ENCODE results near the gene WNT7A.

The WNT7A gene

DNA sequence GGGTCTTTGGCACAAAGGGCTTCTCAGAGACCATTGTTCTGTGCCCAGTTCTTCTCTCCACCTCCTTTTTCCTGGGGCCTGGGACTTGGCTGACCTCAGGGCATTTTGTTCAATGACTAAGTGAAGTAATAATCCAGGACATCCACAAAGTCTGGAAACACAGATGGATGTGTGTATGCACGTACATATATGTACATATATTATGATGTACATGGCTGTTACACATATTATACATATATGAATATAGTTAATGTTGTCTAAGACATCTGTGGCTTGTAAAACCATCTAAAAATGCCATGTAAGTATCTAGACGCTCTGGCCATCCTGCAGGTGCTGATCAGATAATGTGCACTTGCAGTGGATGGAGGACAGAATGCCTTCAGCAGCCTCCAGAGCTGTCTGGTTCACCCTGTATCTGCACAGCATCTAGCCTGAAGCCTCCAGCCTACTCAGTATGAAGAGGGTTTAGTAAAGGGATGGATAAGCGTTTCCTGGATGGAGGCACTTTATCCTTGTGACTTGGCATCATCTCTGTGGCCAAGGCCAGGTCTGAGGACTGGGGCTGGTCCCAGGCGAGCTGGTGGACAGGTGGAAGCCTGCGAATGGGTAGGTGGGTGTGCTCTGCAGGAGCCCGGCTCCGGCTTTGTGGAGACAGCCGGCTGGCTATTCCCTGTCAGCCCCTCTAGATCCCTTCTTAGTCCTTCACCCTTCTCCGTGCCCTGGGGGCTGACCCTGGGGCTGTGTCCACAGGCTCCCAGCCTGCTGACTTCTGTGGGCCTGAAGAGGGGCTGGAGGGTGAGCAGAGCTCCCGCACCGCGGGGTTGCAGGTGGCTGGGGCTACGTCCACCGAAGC lies 88.4 kb downstream of the WNT7A start:
- no peak for DNase-seq

GRCh38 chr3:13790376-13791197 lies 89.3 kb downstream of the WNT7A start:
- DNase-seq = no peak

DNA sequence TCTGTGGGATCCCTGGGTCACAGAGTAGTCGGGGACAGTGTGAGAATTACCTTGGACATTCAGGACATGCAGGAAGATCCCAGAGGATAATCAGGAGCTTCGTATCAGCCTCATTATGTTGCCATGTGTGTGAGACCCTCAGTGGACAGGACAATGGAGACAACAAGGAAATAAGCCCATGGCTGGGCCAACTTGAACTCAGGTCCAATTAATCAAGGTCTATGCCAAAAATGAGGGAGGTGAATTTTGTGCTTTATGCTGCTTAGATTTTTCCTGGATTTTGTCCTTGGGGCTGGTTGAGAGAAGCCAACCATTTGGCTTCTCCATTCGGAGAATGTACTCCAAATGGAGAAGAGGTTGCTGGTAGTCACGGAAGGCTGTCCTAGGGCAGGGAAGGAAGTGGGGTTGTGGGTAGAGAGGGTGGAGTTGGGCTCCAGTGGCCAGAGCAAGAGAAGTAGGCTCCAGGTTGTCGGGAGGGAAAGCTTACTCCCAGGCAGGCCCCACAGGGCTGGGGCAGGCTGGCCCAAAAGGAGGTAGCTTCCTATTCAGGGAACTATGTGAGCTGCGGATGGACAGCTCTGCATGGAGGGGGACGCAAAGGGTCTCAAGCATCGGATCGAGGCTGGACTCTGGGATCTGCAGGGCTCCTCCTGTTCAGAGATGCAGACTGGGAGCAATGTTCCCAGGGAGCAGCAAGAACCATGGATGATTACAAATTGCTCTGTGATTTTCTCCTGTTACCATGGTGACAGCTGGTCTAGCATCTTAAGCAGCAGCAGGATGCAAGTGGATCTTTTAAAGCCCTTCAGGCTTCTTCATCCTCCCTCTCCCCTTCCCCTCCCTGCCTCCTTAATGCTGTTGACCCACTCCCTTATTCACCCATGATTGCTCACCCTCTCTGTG lies 91.1 kb downstream of the WNT7A start:
- peak; percentile 61 for DNase-seq

DNA sequence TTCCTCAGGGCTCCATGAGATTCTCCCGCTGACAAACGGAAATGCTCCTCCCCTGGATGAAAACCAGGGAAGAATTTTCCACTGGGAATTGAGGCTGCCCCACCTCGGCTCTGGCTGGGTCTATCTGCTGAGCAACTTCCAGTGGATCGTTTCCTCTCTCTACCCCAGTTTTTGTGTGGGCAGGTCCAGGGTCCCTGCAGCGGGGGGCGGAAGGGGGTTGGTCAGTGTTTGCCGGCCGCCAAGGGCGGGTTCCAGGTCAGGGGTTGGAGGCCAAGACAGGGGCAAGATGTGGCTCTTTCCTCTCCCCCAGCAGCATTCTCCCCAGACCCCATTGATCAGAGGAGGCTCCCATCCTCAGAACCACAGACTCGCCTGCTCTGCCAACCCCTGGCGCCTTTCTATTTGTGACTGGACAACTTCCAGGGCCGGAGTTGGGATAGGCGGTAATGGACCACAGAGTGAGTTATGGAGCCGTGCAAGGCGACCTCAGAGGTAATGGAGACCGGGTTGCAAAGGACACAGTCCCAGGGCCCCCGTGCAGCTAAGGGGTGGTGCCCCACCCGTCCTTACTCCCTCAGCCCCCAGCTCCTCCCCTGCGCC lies 92.2 kb downstream of the WNT7A start:
- no peak for DNase-seq

- DNase-seq = no peak
Observed at GRCh38 chr3:13786811-13787210, 93.1 kb downstream of the WNT7A start.

GRCh38 chr3:13785853-13786436 lies 93.9 kb downstream of the WNT7A start:
- no peak for DNase-seq

DNA sequence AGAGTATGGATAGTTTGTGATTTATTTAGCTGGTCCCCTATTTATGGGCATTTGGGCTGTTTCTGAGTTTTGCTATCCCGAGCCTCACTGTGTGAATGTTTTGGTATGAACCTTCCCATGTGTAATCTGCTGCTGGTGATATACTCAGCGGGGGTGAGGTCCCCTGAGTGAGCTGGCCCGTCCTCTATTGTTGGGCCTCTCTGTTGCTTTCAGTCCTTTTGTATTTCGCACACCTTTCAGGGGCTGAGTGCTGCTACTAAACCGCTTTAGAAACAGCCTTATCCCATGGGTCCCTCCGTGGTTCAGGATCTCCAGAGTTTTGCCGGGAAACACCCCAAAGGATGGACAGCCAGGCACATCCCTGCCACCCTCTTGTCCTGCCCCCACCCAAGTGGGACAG lies 94.5 kb downstream of the WNT7A start:
- no peak for DNase-seq

DNA sequence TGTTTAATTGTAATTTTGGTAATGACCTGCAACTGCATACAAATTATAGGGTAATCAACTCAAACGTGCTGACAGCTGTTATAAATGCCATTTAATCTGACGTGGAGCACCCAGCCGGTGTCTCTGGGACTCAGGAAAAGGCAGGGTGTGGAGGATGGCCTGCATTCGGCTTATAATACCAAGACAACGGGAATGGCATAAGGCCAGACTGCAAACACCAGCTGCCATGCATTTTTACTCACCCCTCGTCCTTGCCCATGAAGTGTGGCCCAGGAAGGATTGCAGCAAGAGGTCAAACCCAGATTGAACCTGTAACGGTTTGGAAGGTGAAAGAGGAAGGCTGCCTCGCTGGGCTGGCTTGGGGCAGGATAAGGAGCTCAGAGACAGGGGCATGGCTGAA lies 96.4 kb downstream of the WNT7A start:
- no peak for DNase-seq

DNA sequence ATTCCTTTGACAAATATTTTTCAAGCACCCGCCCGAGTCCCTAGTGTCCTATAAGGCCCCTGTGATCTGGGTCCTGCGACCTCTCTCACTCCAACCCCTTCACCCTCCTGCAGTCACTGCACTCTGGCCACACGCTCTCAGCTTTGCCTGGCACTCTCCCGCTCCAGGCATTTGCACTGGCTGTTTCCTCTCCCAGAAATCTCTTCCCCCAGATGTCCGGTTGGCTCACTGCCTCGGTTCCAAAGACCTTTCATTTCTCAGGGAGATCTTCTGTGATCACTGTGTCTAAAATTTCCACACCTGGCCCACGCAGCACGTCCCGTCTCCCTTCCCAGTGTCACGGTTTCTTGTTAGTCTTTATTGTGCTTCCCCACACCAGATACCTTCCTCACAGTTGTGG lies 97.4 kb downstream of the WNT7A start:
- no peak for DNase-seq

DNA sequence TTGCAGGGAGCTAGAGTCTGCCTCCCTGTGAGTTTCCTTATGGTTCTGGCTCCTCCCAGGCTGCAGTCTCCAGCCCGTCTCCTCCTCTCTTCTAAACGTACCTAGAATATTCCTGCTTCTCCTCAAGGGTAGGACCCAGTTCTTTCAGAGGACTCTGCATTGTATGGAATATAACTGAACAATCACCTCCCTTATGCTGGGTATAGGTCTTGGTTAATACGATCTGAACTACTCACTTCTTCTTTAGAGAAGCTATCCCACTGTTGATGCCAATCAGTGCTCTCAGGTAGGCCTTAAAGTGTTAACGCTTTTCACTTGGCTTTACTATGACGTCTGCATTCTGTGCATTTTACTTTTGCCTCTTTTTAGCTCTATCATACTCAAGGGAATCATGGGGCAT lies 98.5 kb downstream of the WNT7A start:
- no peak for DNase-seq

- DNase-seq = no peak
Observed at GRCh38 chr3:13780432-13781176, 99.3 kb downstream of the WNT7A start.

DNA sequence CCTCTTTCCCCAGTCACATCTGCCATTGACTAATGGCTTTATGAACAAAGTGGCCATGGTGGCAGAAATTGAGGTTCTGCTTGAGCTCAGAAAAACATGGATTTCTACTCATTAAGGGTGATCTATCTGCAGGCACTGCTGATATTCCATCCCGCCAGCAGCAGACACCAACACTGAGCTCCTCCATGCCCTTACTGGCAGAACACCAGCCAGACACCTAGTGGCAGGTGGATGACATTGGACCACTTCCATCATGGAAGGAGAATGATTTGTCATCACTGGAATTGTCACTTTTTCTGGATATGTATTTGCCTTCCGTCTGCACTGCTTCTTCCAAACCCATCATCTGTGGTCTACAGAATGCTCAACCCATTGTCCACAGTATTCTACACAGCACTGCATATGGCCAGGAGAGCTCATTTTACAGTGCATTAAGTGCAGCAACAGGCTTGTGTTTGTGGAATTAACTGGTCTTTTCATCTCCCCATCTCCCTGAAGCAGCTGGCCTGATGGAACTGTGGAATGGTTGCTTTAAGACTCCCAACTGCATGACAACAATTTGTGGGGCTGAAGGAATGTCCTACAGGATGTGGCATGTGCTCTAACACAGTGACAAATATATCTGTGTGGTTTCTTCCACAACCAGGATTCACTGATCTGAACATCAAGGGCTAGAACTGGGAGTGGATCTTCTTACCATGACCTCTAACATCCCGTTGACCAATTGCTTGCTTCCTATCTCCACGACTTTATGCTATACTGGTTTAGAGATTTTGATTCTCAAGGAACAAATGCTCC lies 103.4 kb downstream of the WNT7A start:
- no peak for DNase-seq

GRCh38 chr3:13772885-13773745 lies 106.8 kb downstream of the WNT7A start:
- DNase-seq = no peak

DNA sequence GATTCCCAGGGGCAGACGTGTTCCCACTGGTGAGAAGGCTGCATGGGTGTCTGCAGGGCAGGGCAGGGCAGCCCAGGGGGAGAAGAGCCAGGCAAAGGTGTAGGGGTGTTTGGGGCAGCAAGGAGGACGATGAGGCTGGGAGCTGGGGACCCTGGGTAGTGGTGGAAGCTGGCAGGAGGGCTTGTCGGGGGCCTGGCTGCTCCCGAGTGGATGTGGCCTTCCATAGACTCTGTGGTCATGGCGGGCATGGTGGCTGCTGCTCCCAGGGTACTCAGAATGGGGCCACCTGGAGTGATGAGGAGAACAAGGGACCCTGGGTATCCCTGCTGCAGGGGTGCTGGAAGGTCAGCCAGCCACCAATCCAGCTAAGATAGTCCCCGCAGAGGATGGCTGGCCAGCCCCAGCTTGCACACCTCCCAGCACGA lies 107.5 kb downstream of the WNT7A start:
- no peak for DNase-seq

- DNase-seq = no peak
Observed at GRCh38 chr3:13771496-13771895, 108.4 kb downstream of the WNT7A start.

DNA sequence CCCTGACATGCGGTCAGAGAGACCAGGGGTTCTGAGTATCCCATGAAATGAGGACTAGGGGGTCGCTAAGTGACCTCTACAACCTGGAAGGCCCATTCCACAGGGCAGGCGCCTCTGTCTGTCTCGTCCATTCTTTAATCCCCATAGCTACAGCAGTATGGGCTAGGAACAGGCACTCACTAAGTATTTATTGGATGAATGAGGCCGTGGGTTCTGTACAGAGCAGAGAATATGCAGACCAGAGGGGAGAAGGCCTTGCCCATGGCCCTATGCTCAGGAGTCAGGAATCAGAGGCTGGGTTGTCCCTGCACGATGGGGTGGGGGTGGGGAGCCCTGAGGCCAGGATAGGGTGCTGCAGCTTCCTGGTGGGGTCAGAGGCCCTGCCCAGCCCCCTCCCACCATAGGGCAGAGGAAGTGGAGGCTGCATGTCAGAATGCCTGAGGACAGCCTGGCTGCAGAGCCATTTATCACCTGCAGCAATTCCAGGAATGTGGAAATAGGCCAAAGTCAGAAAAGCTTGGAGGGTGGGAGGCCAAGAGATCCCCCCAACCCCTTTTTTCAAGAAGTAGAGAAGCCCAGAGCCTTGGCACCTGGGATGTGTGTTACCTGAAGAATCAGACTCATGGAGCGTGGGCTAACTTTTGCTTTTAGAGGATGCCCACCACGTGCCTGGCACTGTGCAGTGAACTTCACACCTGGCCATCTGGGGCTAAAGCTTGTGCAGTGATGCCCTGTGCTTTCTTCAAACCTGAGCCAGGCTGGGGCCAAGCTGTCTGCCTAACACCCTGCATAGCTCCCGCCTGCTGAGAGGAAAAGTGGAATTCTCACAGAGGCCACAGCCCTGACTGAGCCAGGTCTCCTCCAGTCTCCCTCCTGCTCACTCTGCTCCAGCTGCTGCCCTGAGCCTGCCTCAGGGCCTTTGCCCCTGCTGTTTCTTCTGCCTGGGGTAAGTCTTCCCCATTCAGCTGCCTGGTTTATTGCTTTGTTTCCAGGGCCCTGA lies 109.4 kb downstream of the WNT7A start:
- no peak for DNase-seq

GRCh38 chr3:13769422-13769821 lies 110.4 kb downstream of the WNT7A start:
- no peak for DNase-seq

DNA sequence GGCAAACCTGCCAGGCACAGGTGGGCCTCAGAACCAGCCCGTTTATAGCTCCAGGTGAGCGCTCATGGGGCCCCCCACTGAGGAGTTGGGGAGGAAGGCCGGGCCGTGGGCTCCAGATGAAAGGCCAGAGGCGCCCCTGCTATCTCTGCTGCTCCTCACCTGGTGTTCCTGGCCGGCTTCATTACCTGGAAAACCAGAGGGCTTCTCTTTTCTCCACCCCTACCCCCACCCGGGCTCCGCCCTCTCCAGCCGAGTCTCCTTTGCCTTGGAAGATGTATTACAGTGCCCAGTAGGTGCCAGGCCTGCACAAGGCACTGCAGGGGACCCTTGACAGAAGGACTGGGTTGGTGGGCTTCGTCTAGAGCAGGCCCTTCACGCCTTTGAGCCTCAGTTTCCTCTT lies 111.4 kb downstream of the WNT7A start:
- no peak for DNase-seq
